GM12878 (cell line): Measurements from ENCODE around the gene RAD51AP1. TPM values are rescaled to one million over a fixed set of nuclear protein-coding genes. Genes with fewer than 3 reads are reported as not detected.

Experiments used
- CEBPB ChIP-seq, 2 experiments: fragments of 150-350 bp in 1 of 2; IDR thresholded peaks; 2 replicates each; pipeline ENCODE4 v1.6.1; 2012 to 2014; ENCODE audit warnings: low read depth in 2 of 2, low read length in 2 of 2, borderline replicate concordance in 1 of 2, inconsistent platforms in 1 of 2
- CEBPZ ChIP-seq: fragments of 150-350 bp; IDR thresholded peaks from 2 replicates; pipeline ENCODE4 v1.6.1; 2016; ENCODE audit warnings: low read depth, low read length
- CHD4 ChIP-seq: fragments of 200-600 bp; sonication (generic); IDR thresholded peaks from 2 replicates; pipeline ENCODE4 v1.6.1; 2016; ENCODE audit warnings: mild to moderate bottlenecking
- CTCF ChIP-seq, 3 experiments: IDR thresholded peaks in 2 of 3; conservative IDR thresholded peaks in 1 of 3; 2 replicates each; pipeline ENCODE4 v1.5.1; 2011; ENCODE audit warnings: low read depth in 3 of 3, low read length in 3 of 3, mild to moderate bottlenecking in 3 of 3, control low read depth in 2 of 3, moderate library complexity in 2 of 3, inconsistent platforms in 1 of 3, mixed read lengths in 1 of 3; ENCODE audit not compliant: control insufficient read depth in 2 of 3, insufficient read depth in 1 of 3; ENCODE audit errors: extremely low read depth in 1 of 3
- E2F4 ChIP-seq: IDR thresholded peaks from 2 replicates; pipeline ENCODE4 v1.6.1; 2012; ENCODE audit warnings: low read depth, low read length, improper control_type of control experiment
- ETV6 ChIP-seq, 2 experiments: fragments of 450-650 bp in 1 of 2; IDR thresholded peaks in 1 of 2; conservative IDR thresholded peaks in 1 of 2; 2 replicates each; pipeline ENCODE4 v1.6.1; 2014; ENCODE audit warnings: antibody characterized with exemption in 1 of 2, borderline replicate concordance in 1 of 2, low read depth in 1 of 2, mild to moderate bottlenecking in 1 of 2, moderate library complexity in 1 of 2
- FOS ChIP-seq: IDR thresholded peaks from 3 replicates; pipeline ENCODE4 v1.6.1; 2011; ENCODE audit warnings: borderline replicate concordance; ENCODE audit not compliant: insufficient read length; ENCODE audit errors: extremely low read depth
- LARP7 ChIP-seq: fragments of 450-650 bp; IDR thresholded peaks from 2 replicates; pipeline ENCODE4 v1.6.1; 2017; ENCODE audit warnings: mild to moderate bottlenecking
- NFYA ChIP-seq: IDR thresholded peaks from 2 replicates; pipeline ENCODE4 v1.6.1; 2011; ENCODE audit warnings: low read depth, mild to moderate bottlenecking, low read length, improper control_type of control experiment, borderline replicate concordance
- NR2F1 ChIP-seq: fragments of 450-650 bp; conservative IDR thresholded peaks from 2 replicates; pipeline ENCODE4 v1.6.1; 2017; ENCODE audit warnings: mild to moderate bottlenecking
- POLR2AphosphoS2 ChIP-seq: IDR thresholded peaks from 2 replicates; pipeline ENCODE4 v1.6.1; 2011; ENCODE audit warnings: low read depth, mild to moderate bottlenecking, low read length, improper control_type of control experiment, moderate library complexity
- POU2F2 ChIP-seq: IDR thresholded peaks from 3 replicates; pipeline ENCODE4 v1.6.1; 2011; ENCODE audit warnings: low read depth, mild to moderate bottlenecking, low read length, borderline replicate concordance
- RBBP5 ChIP-seq: fragments of 200-600 bp; sonication (generic); conservative IDR thresholded peaks from 2 replicates; pipeline ENCODE4 v1.6.1; 2016
- TARDBP ChIP-seq: IDR thresholded peaks from 2 replicates; pipeline ENCODE4 v1.6.1; 2016; ENCODE audit warnings: borderline replicate concordance
- TBL1XR1 ChIP-seq: IDR thresholded peaks from 2 replicates; pipeline ENCODE4 v1.6.1; 2012; ENCODE audit warnings: low read depth, low read length, improper control_type of control experiment
- USF2 ChIP-seq: IDR thresholded peaks from 2 replicates; pipeline ENCODE4 v1.6.1; 2011; ENCODE audit warnings: low read depth, low read length, improper control_type of control experiment, borderline replicate concordance
- ZNF24 ChIP-seq: fragments of 450-650 bp; IDR thresholded peaks from 2 replicates; pipeline ENCODE4 v1.6.1; 2017; ENCODE audit warnings: antibody characterized with exemption, mild to moderate bottlenecking
- ZNF274 ChIP-seq: IDR thresholded peaks from one replicate; pipeline ENCODE4 v1.8.0; 2011; ENCODE audit not compliant: insufficient read length, insufficient read depth
- ZNF687 ChIP-seq: fragments of 450-650 bp; IDR thresholded peaks from 2 replicates; pipeline ENCODE4 v1.6.1; 2017; ENCODE audit warnings: mild to moderate bottlenecking, moderate library complexity
- ZZZ3 ChIP-seq: IDR thresholded peaks from 2 replicates; pipeline ENCODE4 v1.6.1; 2011; ENCODE audit warnings: low read depth; ENCODE audit not compliant: control insufficient read depth, insufficient read length
- polyA plus RNA-seq, 11 experiments: library from polyadenylated mRNA; depleted of rRNA in 4 of 11; unstranded in 6 of 11; stranded (reverse) in 5 of 11; fragments of >200 nt; fragmentation: Nextera tagmentation in 4 of 11; fragmentation: Illumina TruSeq in 1 of 11; extraction: Ambion mirVana in 4 of 11; extraction: Trizol in 1 of 11; gene quantifications; 1 replicate in 1 of 11; 2 replicates in 10 of 11; pipeline versions ENCODE4 v1.2.1 to v1.2.3, GENCODE V29; 2011 to 2016; ENCODE audit warnings: inconsistent platforms in 2 of 11, missing spikeins in 2 of 11, low read depth in 1 of 11
- total RNA-seq, 4 experiments: library from RNA; depleted of rRNA in 3 of 4; stranded (reverse); fragments of >200 nt in 3 of 4; fragmentation: Illumina TruSeq in 1 of 4; extraction: Trizol in 1 of 4; gene quantifications; 2 replicates each; pipeline versions ENCODE4 v1.2.1 to v1.2.3, GENCODE V29; 2013 to 2021

The RAD51AP1 gene
- total and polyA plus RNA-seq, 10 of the 15 experiments (the other 5 are each of a cell fraction or from before 2014, with no cell fraction given): 22.3 to 86.0 (median 50.9) TPM

GRCh38 chr12:4506870-4507269 is 31.8 kb upstream of the RAD51AP1 start (continued):
- TF ChIP-seq ZNF687 (no peak), RBBP5 (no peak), ETV6 (conservative IDR thresholded peaks at IDR 0.05 in 1 of 2, IDR thresholded peaks at IDR 0.05 in 1 of 2; ENCODE audit: borderline replicate concordance in 1 of 2, low read depth in 1 of 2) (peak in 1 of 2 experiments; percentile 86; a peak in 2 of 4 replicates), POLR2AphosphoS2 (no peak), ZNF24 (no peak), TBL1XR1 (no peak), CEBPZ (no peak), USF2 (no peak), POU2F2 (no peak), FOS (no peak), NFYA (no peak), E2F4 (no peak), CEBPB (IDR thresholded peaks at IDR 0.05; ENCODE audit: borderline replicate concordance in 1 of 2, low read depth in 2 of 2, low read length in 2 of 2) (peak in 1 of 2 experiments; percentile 90; a peak in 1 of 4 replicates), CTCF (IDR thresholded peaks at IDR 0.05 in 2 of 3, conservative IDR thresholded peaks at IDR 0.05 in 1 of 3; ENCODE audit: control insufficient read depth in 2 of 3, extremely low read depth in 1 of 3, insufficient read depth in 1 of 3, low read depth in 3 of 3, low read length in 3 of 3) (no peak), CHD4 (no peak), ZNF274 (no peak), LARP7 (no peak), ZZZ3 (no peak), TARDBP (no peak), NR2F1 (no peak)
